AG04450 (cell line): ENCODE data around the gene ARHGAP32. TPM values are rescaled to one million over a fixed set of nuclear protein-coding genes. Genes with fewer than 3 reads are reported as not detected.

Experiments used
- CTCF ChIA-PET: fragments of 300-600, 350-600 bp; formaldehyde crosslinking; extraction: SDS; loops from one replicate; lab custom pipeline; 2022; ENCODE audit warnings: antibody characterized with exemption, inconsistent platforms; lab: Charles Lee
- POLR2A ChIA-PET: fragments of 350-600 bp; formaldehyde crosslinking; extraction: SDS; loops from one replicate; lab custom pipeline; 2021; ENCODE audit warnings: antibody characterized with exemption, inconsistent platforms; lab: Yijun Ruan, JAX
- DNase-seq: peaks from one replicate; pipeline ENCODE4 v3.0.0-alpha.2; 2011; ENCODE audit warnings: low read depth, low spot score
- H3K27ac ChIP-seq: one replicate; pipeline ENCODE4 v1.5.1; 2012; ENCODE audit warnings: low read depth, low read length, control low read depth
- H3K27me3 ChIP-seq: one replicate; pipeline ENCODE4 v1.6.0; 2012; ENCODE audit warnings: low read length; ENCODE audit not compliant: control insufficient read depth, insufficient read depth
- H3K4me3 ChIP-seq: 2 replicates; pipeline ENCODE4 v1.5.1; 2011; ENCODE audit warnings: mild to moderate bottlenecking, low read depth, low read length, control low read depth
- H3K9me3 ChIP-seq: 2 replicates; pipeline ENCODE4 v1.5.1; 2012; ENCODE audit warnings: low read length; ENCODE audit not compliant: control insufficient read depth, insufficient read depth
- polyA plus RNA-seq: library from polyadenylated mRNA; depleted of rRNA; stranded (reverse); fragments of >200 nt; gene quantifications from 2 replicates; pipeline ENCODE4 v1.2.3, GENCODE V29; 2011
- TF ChIP-seq, protein P1 (sequence below): IDR thresholded peaks from 2 replicates; pipeline ENCODE4 v1.5.1; 2011; ENCODE audit warnings: low read depth, low read length, control low read depth, inconsistent platforms

ARHGAP32 gene
- polyA plus RNA-seq, 1 experiment, result 7.5 TPM

DNA sequence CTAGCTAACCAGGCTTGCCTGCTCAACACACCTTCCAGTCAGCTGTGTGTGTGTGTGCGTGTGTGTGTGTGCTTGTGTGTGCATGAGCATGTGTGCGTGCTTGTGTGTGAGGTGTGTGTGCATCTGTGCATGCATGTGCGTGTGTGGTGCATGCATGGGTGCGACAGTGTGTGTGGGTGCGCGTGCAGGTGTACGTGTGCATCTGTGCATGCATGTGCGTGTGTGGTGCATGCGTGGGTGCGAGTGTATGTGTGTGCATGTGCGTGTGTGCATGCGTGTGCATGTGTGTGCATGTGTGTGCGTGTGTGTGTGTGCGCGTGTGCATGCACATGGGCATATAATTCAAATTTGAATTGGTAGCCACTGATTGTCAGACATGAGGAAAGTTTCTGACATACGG, 239.0 kb downstream of the ARHGAP32 start:
- ChIA-PET CTCF (interaction anchor here (2.0 kb wide), 1 partner anchor 795 kb away, joined by 6 read pairs; no protein-coding TSS in a partner anchor), POLR2A (no interaction called here)
- Histone ChIP-seq H3K4me3 (no peak overlapping the region), H3K27ac (no peak overlapping the region), H3K27me3 (peaks cover 5% of the 10 kb centered on the region), H3K9me3 (no peaks in the 10 kb centered on the region)
- TF ChIP-seq, protein P1, sequence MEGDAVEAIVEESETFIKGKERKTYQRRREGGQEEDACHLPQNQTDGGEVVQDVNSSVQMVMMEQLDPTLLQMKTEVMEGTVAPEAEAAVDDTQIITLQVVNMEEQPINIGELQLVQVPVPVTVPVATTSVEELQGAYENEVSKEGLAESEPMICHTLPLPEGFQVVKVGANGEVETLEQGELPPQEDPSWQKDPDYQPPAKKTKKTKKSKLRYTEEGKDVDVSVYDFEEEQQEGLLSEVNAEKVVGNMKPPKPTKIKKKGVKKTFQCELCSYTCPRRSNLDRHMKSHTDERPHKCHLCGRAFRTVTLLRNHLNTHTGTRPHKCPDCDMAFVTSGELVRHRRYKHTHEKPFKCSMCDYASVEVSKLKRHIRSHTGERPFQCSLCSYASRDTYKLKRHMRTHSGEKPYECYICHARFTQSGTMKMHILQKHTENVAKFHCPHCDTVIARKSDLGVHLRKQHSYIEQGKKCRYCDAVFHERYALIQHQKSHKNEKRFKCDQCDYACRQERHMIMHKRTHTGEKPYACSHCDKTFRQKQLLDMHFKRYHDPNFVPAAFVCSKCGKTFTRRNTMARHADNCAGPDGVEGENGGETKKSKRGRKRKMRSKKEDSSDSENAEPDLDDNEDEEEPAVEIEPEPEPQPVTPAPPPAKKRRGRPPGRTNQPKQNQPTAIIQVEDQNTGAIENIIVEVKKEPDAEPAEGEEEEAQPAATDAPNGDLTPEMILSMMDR, result no peak
- DNase-seq, result no peak

DNA sequence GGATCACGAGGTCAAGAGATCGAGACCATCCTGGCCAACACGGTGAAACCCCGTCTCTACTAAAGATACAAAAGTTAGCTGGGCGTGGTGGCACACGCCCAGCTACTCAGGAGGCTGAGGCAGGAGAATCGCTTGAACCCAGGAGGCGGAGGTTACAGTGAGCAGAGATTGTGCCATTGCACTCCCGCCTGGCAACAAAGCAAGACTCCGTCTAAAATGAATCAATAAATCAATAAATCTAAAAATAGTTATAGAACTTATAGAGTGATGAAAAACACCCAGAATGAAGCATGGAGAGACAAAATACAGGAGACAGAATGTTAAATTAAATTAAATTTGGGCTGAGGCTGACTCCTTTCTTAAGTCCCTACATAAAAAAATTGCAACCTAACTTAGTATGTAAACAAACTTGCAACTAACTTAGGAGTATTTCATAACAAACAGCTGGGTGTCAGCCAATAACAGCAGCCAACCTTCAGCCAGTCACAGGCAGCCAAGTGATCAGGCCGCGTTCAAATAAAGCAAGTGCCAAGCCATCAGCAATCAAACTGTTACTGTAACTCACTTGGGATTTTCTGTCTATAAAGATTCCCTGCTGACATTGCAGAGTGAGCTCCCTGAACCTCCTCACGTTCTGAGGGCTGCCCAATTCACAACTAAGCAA, 242.2 kb downstream of the ARHGAP32 start:
- Histone ChIP-seq H3K27me3 (peaks cover 4% of the 10 kb centered on the region), H3K4me3 (no peak overlapping the region), H3K27ac (no peak overlapping the region), H3K9me3 (no peaks in the 10 kb centered on the region)
- CTCF ChIA-PET, result interaction anchor here (0.6 to 7.6 kb wide), 2 partner anchors 65 to 375 kb away, joined by 6 to 59 read pairs; no protein-coding TSS in a partner anchor
- DNase-seq, result no peak
- TF ChIP-seq, protein P1, result no peak
- POLR2A ChIA-PET, result no interaction called here

DNA sequence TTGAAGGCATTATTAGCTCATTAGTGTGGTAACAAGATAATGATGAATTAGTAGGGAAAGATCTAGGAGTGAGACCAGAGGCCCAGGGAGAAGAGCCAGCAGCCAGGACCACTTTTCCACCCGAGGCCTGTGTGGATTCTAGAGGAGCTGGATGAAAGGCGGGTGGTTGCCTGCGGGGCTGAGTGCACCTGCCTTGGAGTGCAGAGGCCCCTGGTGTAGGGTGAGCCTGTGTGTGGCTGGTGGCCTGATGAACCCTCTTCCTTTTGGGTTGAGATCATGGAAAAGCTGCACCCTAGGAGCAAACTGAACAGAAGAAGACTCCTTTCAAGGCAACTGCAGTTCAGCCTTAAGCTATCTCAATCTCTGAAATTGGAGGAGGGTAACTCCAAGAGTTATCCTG, 243.5 kb downstream of the ARHGAP32 start:
- peaks cover 2% of the 10 kb centered on the region for H3K27me3 ChIP-seq
- TF ChIP-seq, protein P1, result peak; percentile 30; the same call in 1 of the 2 replicates
- DNase-seq, result no peak
- CTCF ChIA-PET, result interaction anchor here (0.9 to 7.6 kb wide), 4 partner anchors 7 to 63 kb away, joined by 3 to 59 read pairs (median 8); no protein-coding TSS in a partner anchor
- no peak overlapping the region for H3K27ac ChIP-seq
- H3K4me3 ChIP-seq, result no peak overlapping the region
- H3K9me3 ChIP-seq, result no peaks in the 10 kb centered on the region
- POLR2A ChIA-PET, result no interaction called here

DNA sequence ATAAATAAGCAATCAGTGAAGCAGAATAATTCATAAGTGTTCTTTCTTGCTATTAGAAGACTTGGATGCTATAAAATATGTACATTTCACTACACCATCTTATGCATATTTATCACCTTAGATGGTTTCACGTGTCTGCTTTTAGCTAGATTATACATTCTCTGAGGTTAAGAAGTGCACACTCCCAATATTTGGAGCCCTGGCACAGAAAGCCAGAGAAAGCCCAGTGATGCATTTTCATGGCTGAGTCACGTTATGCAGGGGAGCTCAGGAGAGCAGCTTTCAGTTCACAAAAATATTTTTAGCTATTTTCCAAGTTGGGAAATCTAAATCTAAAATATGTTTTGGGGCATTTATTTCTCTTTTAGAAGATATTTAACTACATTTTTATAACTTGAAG, 244.4 kb downstream of the ARHGAP32 start:
- CTCF ChIA-PET, result interaction anchor here (1.7 to 7.6 kb wide), 3 partner anchors 8 to 63 kb away, joined by 3 to 59 read pairs (median 12); no protein-coding TSS in a partner anchor

More for the DNA sequence above, 244.4 kb downstream of the ARHGAP32 start:
- no peak for DNase-seq
- no peak overlapping the region for H3K4me3 ChIP-seq
- peaks cover 3% of the 10 kb centered on the region; the same call in 1 of the 2 replicates for H3K9me3 ChIP-seq
- TF ChIP-seq, protein P1, result no peak
- no peak overlapping the region for H3K27ac ChIP-seq
- peaks cover 5% of the 10 kb centered on the region for H3K27me3 ChIP-seq
- POLR2A ChIA-PET, result no interaction called here
